ENCODE data around the gene RAD9A. TPM values are rescaled to one million over a fixed set of nuclear protein-coding genes. Genes with fewer than 3 reads are reported as not detected.

The RAD9A gene
- total RNA-seq, 1 experiment from 2014 or later: 20.9 TPM

GRCh38 chr11:67395555-67396258 is 3.9 kb downstream of the RAD9A start:
- Mint-ChIP-seq H3K4me3 (no peak overlapping the region), H3K27me3 (ENCODE audit: low read depth) (no peaks in the 10 kb centered on the region), H3K4me1 (peaks cover 23 to 26% of the 10 kb centered on the region in 2 experiments), H3K36me3 (ENCODE audit: insufficient read depth in 1 of 3, low read depth in 3 of 3) (peaks cover 21 to 57% (median 51%) of the 10 kb centered on the region in 3 experiments), H3K27ac (peak overlapping the region in 2 of 3 experiments; percentile 22 to 55; a peak in 2 of 7 replicates), H3K9me3 (no peaks in the 10 kb centered on the region; a peak in 1 of 5 replicates)
- Histone ChIP-seq H3K4me2 (ENCODE audit: insufficient read depth, insufficient read length, low read length) (no peak overlapping the region), H3K27ac (ENCODE audit: insufficient read length, low read depth, low read length) (no peak overlapping the region), H4K91ac (ENCODE audit: insufficient read length, low read depth, low read length) (no peak overlapping the region), H2BK5ac (ENCODE audit: insufficient read length, low read length) (no peak overlapping the region), H2AFZ (ENCODE audit: low read length) (no peak overlapping the region), H2BK20ac (ENCODE audit: low read depth, low read length, poor library complexity, severe bottlenecking) (no peak overlapping the region), H4K5ac (ENCODE audit: insufficient read length, low read depth, low read length) (no peak overlapping the region), H3K4ac (ENCODE audit: low read depth, low read length) (no peak overlapping the region), H3K23me2 (ENCODE audit: insufficient read length, low read depth, low read length, poor library complexity, severe bottlenecking) (peaks cover 13% of the 10 kb centered on the region), H3K9ac (ENCODE audit: extremely low read depth, insufficient read length, low read length) (no peak overlapping the region), H3K14ac (ENCODE audit: insufficient read depth, low read length) (no peak overlapping the region; the same call in 1 of the 2 replicates), H3K4me1 (ENCODE audit: insufficient read depth, low read length) (peaks cover under 1% of the 10 kb centered on the region; the same call in 1 of the 2 replicates), H2AK5ac (ENCODE audit: insufficient read length, low read length) (no peak overlapping the region), H3K18ac (ENCODE audit: insufficient read length, low read depth, low read length) (no peak overlapping the region), H3K79me1 (ENCODE audit: insufficient read depth, low read depth, low read length, poor library complexity, severe bottlenecking) (peaks cover under 1% of the 10 kb centered on the region), H3K27me3 (ENCODE audit: insufficient read depth, low read length) (no peaks in the 10 kb centered on the region), H2BK12ac (ENCODE audit: insufficient read length, low read depth, low read length) (no peak overlapping the region), H2BK15ac (ENCODE audit: low read depth, low read length) (no peak overlapping the region), H3K79me2 (ENCODE audit: insufficient read depth, low read length) (peaks cover 3% of the 10 kb centered on the region; the same call in 1 of the 2 replicates), H4K20me1 (ENCODE audit: control insufficient read depth, insufficient read depth, insufficient read length) (no peaks in the 10 kb centered on the region), H2BK120ac (ENCODE audit: low read depth, low read length, poor library complexity, severe bottlenecking) (no peak overlapping the region), H3K9me3 (ENCODE audit: control insufficient read depth, low read depth, low read length) (no peaks in the 10 kb centered on the region), H3K56ac (ENCODE audit: insufficient read length, low read depth, low read length) (no peak overlapping the region), H3K23ac (ENCODE audit: insufficient read length, low read depth, low read length) (no peak overlapping the region), H4K8ac (replicated peaks; ENCODE audit: insufficient read length, low read depth, low read length) (no peak overlapping the region), H3T11ph (ENCODE audit: low read length) (no peak overlapping the region)
- no peak for DNase-seq
- no CpG with 5 or more reads among the region's 19 CpGs for WGBS (ENCODE audit: extremely low coverage, insufficient read length, low lambda C conversion rate)
- no peak for TF ChIP-seq CTCF (conservative IDR thresholded peaks at IDR 0.05)

Measured in H9 (cell line).